ENCODE data around the gene LETMD1.

LETMD1 gene

DNA sequence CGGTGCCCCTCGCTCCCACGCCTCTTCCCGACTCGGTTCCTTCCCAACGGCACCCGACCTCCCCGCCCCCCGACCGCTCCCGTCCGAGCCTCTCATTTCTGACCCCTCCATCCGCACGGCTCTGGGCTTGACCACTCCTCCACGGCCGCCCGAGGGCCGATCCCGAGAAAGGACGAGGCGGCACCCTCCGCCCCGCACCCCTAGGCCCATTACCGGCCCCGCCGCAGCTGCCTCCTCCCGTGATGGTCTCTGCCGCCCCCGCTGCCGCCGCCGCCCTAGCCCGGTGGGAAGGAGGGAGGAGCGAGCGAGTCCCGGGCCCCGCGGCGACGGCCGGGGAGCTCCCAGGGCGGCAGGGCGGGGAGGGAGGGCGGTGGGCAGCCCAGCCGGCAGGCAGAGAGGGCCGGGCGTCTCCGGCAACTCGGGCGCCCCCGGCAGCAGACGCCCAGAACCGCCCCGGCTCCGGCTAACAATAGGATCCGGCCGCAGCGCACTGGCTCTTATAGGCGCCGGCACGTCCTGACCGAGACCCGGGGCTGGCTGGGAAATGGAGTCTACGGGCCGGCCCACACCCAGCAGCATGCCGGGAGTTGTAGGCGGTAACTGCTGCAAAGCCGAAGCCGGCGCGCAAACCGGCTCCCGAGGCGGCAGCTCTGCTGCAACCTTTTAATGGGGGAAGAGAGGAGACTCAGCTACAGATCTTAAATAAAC is 35.2 kb downstream of the LETMD1 start, which contains the start of gene CSRNP2:
Gene CSRNP2, minus strand, starts transcription at position 471 of the 708 bp plus-strand sequence. CDS start 7,035 bp downstream, outside the sequence.
- FAIRE-seq (no peak), DNase-seq (ENCODE audit: insufficient read length, low spot score) (peak; percentile 76)
- TF ChIP-seq, protein P1, sequence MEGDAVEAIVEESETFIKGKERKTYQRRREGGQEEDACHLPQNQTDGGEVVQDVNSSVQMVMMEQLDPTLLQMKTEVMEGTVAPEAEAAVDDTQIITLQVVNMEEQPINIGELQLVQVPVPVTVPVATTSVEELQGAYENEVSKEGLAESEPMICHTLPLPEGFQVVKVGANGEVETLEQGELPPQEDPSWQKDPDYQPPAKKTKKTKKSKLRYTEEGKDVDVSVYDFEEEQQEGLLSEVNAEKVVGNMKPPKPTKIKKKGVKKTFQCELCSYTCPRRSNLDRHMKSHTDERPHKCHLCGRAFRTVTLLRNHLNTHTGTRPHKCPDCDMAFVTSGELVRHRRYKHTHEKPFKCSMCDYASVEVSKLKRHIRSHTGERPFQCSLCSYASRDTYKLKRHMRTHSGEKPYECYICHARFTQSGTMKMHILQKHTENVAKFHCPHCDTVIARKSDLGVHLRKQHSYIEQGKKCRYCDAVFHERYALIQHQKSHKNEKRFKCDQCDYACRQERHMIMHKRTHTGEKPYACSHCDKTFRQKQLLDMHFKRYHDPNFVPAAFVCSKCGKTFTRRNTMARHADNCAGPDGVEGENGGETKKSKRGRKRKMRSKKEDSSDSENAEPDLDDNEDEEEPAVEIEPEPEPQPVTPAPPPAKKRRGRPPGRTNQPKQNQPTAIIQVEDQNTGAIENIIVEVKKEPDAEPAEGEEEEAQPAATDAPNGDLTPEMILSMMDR (IDR thresholded peaks at IDR 0.05; ENCODE audit: insufficient read depth, missing control alignments), result no peak

DNA sequence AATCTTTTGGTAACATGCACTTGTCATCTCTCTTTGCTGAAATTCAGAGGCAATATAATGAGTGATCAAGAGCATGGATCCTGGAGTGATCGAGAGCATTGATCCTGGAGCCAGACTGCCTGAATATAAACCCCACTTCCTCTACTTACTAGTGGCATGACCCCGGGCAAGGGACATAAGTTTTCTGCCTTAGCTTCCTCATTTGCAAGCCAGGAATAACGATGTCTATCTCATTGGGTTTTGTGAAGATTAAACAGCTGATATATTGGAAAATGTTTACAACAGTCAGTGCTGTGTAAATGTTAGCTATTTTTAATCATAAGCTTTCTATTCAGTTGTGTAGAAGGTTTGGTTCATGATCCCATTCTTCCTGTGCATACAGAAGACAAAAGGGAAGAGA is 37.6 kb downstream of the LETMD1 start:
- TF ChIP-seq, protein P1 (IDR thresholded peaks at IDR 0.05; ENCODE audit: insufficient read depth, missing control alignments), result no peak
- DNase-seq (ENCODE audit: insufficient read length, low spot score) (no peak), FAIRE-seq (no peak)

DNA sequence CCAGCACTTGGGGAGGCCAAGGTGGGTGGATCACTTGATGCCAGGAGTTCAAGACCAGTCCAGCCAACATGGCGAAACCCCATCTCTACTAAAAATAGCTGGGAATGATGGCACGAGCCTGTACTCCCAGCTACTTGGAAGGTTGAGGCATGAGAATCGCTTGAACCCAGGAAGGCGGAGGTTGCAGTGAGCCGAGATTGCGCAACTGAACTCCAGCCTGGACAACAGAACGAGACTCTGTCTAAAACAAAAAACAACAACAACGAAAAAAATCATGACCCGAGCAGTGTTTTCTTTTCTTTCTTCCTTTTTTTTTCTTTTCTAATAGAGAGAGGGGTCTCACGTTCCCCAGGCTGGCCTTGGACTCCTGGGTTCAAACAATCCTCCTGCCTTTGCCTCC is 38.8 kb downstream of the LETMD1 start:
- TF ChIP-seq, protein P1 (IDR thresholded peaks at IDR 0.05; ENCODE audit: insufficient read depth, missing control alignments), result no peak
- FAIRE-seq, result no peak
- DNase-seq (ENCODE audit: insufficient read length, low spot score), result no peak

DNA sequence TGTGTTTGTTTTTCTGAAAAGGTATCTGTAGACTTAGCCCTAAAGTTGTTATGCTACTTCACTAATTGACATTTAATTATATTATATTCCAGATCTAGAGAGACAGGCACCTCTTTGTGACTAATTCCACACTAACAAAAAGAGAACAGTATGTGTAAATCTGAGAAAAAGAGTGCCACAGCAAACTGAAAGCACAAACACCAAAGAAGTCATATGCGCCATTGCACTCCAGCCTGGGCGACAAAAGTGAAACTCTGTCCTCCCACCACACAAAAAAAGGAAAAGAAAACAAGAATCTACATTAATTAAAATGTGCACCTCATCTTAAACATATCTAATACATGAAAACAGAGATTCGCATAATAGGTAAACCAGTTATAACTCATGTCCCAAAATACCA is 39.7 kb downstream of the LETMD1 start:
- FAIRE-seq (no peak), DNase-seq (ENCODE audit: insufficient read length, low spot score) (no peak)
- TF ChIP-seq, protein P1 (IDR thresholded peaks at IDR 0.05; ENCODE audit: insufficient read depth, missing control alignments), result no peak

DNA sequence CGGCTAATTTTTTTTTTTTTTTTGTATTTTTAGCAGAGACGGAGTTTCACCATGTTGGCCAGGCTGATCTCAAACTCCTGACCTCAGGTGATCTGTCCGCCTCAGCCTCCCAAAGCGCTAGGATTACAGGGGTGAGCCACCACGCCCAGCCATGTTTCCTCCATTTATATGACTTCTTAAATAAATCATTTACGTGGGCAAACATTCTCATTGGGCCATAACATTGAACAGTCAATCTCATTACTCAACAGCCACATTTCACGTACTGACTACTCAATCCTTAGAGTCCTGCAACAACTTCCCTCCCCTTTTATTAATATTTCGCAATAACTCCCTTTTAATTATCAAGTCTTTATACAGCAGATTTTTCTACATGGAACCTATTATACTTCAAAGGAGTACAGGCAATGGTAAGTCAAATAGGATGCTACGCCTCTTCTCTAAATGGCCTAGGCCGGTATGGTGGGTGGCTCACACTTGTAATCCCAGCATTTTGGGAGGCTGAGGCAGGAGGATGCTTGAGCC is 42.6 kb downstream of the LETMD1 start:
- TF ChIP-seq, protein P1 (IDR thresholded peaks at IDR 0.05; ENCODE audit: insufficient read depth, missing control alignments), result no peak
- DNase-seq (ENCODE audit: insufficient read length, low spot score) (no peak), FAIRE-seq (no peak)

DNA sequence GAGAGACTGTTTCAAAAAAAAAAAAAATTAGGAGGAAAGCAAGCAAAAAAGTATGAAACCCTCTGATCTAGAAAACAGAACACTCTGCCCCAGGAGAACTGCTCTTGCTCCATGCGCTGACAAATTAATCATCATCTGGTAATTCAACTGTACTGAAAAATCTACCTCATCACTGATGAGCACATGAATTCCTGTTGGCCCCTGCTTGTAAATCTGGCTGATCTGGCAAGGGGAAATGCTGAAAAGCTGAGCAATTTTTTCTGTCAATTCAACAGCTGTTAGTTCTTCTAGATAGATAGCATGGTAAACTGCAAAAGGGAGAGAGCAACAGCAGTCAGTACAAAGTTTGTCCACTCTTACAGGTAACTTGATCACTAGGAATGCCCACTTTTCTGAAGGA is 50.5 kb downstream of the LETMD1 start:
- DNase-seq (ENCODE audit: insufficient read length, low spot score) (no peak), FAIRE-seq (no peak)
- TF ChIP-seq, protein P1 (IDR thresholded peaks at IDR 0.05; ENCODE audit: insufficient read depth, missing control alignments), result no peak

DNA sequence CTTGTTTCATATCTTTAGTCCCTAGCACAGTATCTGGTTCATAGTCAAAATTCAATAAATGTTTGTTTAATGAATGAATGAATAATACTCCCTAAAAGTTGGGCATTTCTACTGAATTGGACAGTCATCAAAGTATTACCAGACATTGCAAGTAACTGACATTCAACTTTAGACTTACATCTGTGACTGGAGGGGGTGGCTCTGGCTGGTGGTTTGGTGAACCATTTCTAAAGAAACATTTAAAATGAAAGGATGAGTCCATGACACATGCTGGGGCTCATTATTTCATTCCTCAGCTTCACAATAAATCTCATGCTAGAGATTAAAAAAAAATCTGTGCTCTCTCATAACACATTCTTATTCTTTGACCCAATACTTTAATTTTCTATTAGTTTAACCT is 55.9 kb downstream of the LETMD1 start:
- FAIRE-seq, result no peak
- no peak for DNase-seq (ENCODE audit: insufficient read length, low spot score)
- TF ChIP-seq, protein P1 (IDR thresholded peaks at IDR 0.05; ENCODE audit: insufficient read depth, missing control alignments), result no peak

Data from D721Med (cell line).